Measurements from ENCODE around the gene PRRX1.
A peak's percentile ranks its signal among the peaks of the same experiment; 100 is the strongest.

PRRX1 gene

GRCh38 chr1:170664828-170665612, 1.1 kb downstream of the PRRX1 start:
- peak; percentile 80 for DNase-seq (ENCODE audit: low read depth, low spot score)

- peak; percentile 40 for DNase-seq (ENCODE audit: low read depth, low spot score)
These were observed 1.7 kb downstream of the PRRX1 start for GRCh38 chr1:170665629-170666028.

- DNase-seq (ENCODE audit: low read depth, low spot score): peak; percentile 37
These were observed 2.8 kb downstream of the PRRX1 start for GRCh38 chr1:170666541-170667254.

GRCh38 chr1:170668209-170669106, 4.5 kb downstream of the PRRX1 start:
- peak; percentile 57 for DNase-seq (ENCODE audit: low read depth, low spot score)

DNA sequence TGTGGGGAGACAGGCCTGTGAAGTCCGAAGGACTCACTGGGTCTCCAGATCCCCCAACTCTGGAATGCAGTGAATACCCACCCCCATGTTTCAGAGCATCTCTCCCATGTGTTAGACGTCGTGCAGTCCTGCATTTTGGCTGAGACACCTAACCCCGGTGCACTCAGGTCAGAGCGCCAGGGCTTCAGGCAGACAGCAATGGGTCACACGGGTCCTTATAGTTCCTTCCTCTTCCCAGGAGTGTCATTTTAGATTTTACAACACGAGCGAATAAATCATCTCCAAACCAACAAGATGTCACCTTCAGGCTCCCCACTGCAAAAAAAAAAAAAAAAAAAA, 5.1 kb downstream of the PRRX1 start:
- no peak for DNase-seq (ENCODE audit: low read depth, low spot score)

- no peak for DNase-seq (ENCODE audit: low read depth, low spot score)
These were observed 5.9 kb downstream of the PRRX1 start for GRCh38 chr1:170669586-170670530.

DNA sequence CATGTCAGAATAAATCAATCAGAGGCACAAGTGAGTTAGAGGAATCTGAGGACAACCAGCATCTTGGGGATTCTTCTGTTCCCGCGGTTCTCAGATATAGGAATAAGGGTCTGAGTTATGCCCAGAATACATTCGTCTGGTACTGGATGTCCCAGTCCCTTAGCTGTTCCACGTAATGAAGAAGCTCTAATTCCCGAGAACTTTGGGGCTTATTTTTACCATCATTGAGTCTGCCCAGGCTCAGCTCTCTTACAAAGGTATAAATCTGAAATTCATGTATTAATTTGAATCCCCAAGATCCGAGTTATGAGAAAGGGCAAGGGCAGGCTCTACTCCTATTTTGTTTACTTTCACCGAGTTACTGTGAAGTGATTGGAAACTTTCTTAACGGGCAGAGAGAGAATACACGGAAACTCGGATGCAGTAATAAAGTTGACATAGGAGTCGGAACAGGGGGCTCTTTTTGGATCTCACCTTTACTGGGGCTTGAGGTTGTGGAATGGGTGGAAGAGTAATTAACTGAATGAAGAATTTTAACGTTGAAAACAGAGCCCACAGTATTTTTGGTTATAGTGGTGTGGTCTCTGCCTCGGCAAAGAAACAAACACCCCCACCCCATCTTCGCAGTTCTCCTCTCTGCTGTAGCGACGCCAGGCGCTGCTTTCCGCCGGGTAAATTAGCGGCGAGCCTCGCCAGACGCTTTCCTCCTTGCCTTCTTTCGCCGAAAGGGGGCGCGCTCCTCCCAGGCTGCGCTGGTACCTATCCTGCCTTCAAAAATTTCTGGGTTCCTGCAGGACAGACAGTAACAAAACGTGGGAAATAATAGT, 7.1 kb downstream of the PRRX1 start:
- DNase-seq (ENCODE audit: low read depth, low spot score): peak; percentile 82

DNA sequence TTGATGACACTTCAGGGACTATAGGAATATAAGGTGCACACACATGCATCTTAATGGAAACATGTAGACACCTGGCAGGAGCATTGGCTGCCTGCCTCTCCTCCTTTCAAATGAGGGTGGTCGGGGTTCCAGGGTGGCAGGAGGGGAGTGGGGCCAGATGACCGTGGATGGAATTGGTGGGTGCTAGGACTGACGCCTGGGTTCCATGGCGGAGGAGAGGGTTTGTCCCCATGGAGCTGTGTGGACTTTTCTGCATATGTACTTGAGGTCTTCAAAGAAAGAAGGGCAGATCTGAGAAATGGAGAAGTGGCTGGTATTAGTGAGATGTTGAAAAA, 7.7 kb downstream of the PRRX1 start:
- no peak for DNase-seq (ENCODE audit: low read depth, low spot score)

GRCh38 chr1:170672316-170672715, 8.4 kb downstream of the PRRX1 start:
- DNase-seq (ENCODE audit: low read depth, low spot score): no peak

GRCh38 chr1:170674239-170674638, 10.3 kb downstream of the PRRX1 start:
- DNase-seq (ENCODE audit: low read depth, low spot score): no peak

GRCh38 chr1:170674986-170675385, 11.1 kb downstream of the PRRX1 start:
- DNase-seq (ENCODE audit: low read depth, low spot score): no peak

GRCh38 chr1:170675865-170676264, 11.9 kb downstream of the PRRX1 start:
- DNase-seq (ENCODE audit: low read depth, low spot score): no peak

GRCh38 chr1:170676628-170677027, 12.7 kb downstream of the PRRX1 start:
- no peak for DNase-seq (ENCODE audit: low read depth, low spot score)

DNA sequence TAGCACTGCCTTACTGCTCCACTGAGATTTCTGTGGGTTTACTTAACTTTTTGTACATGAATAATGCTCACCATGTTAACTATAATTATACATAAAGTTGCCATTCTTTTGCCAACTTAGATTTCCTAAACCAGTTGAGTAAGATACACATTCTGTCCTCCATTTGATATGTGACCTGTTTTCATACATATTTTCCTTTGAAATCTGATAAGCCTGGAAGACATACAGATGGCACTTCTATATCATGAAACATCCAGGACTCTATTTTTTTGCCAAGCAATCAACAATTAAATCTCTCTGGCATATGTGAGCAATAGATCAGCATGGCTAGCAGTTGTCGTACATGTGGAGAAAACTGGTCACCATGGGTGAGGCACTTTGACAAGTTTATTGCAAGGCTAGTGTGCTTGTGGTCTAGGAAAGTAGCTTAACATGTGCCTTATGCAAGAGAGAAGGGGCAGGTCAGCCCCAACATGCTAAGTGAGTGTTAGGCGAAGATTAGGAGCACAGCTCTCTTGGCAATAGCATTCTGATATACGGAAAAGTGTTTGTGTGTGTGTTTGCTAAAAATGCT, 14.2 kb downstream of the PRRX1 start:
- no peak for DNase-seq (ENCODE audit: low read depth, low spot score)

DNA sequence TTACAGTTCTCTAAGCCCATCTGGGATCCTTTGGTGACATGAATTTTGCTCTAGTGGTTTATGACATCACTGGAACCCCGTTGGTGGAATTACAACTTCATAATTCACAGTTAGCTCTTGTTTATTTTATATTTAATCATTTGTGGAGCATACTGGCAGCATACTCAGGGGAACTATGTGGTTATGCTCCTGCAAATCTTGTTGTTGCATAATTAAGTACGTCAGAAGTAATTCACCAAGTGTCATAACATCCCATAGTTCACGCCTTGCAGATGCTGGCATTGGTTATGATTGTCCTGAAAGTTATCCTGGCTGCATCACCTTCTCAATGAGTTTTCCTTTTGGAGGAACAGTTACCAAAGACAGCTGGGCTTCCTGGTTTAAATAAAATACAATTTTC, 16.5 kb downstream of the PRRX1 start:
- DNase-seq (ENCODE audit: low read depth, low spot score): no peak

GRCh38 chr1:170682169-170682568, 18.2 kb downstream of the PRRX1 start:
- DNase-seq (ENCODE audit: low read depth, low spot score): no peak

- no peak for DNase-seq (ENCODE audit: low read depth, low spot score)
These were observed 18.9 kb downstream of the PRRX1 start for GRCh38 chr1:170682809-170683208.

DNA sequence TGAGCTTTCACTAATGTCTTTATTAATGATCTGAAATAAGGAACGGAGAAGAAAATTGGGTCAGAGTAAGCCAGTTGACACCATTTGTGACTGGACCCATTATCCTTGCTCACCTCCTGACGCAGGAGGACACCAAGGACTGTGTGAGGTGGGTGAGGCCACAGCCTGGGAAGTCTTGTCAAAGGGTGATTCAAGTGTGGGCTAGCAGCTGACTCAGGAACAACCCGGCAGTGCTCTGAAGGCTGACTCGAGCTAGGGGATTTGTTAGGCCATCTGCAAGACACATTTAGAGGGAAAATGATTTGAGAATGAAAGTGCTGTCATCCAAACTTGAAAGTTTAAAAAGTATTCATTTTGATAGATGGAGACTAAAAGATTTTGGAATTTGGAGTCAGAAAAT, 21.2 kb downstream of the PRRX1 start:
- peak; percentile 53 for DNase-seq (ENCODE audit: low read depth, low spot score)

DNA sequence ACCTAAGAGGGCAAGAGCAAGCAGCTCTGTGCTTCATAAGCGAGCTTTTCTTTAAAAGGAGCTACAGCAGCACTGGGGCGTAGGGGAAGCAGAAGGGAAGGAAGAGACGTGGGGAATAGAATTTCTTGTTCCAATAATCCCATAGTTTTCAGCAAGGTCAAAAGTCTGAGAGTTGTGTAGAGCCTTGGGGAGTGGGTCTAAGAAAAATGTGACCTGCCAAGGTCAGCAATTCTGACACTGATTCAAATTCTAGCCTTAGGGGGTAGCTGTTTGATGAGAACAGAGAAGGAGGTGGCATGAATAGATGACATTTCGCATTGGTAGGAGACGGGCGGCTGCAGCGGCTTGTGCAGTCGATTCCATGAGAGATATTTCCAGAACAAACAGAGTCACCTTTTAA, 22.4 kb downstream of the PRRX1 start:
- no peak for DNase-seq (ENCODE audit: low read depth, low spot score)

GRCh38 chr1:170687621-170688020, 23.7 kb downstream of the PRRX1 start:
- DNase-seq (ENCODE audit: low read depth, low spot score): no peak
